KOPT-K1 (cell line): ENCODE results near the gene MYBPHL.

Experiments used
- H3K27ac ChIP-seq: fragments of 200-600 bp; sonication (generic); 2 replicates; pipeline ENCODE4 v1.5.1; 2016; ENCODE audit warnings: antibody characterized with exemption, mild to moderate bottlenecking, low read depth, low read length; ENCODE audit not compliant: poor library complexity, severe bottlenecking
- H3K36me3 ChIP-seq: fragments of 200-600 bp; sonication (generic); 2 replicates; pipeline ENCODE4 v1.5.1; 2017; ENCODE audit warnings: antibody characterized with exemption, mild to moderate bottlenecking, low read length, moderate library complexity; ENCODE audit not compliant: insufficient read depth
- H3K9me3 ChIP-seq: fragments of 200-600 bp; sonication (generic); 2 replicates; pipeline ENCODE4 v1.5.1; 2017; ENCODE audit warnings: antibody characterized with exemption, low read length, mild to moderate bottlenecking; ENCODE audit not compliant: insufficient read depth, poor library complexity, severe bottlenecking

Gene MYBPHL

GRCh38 chr1:109248797-109249629, 57.8 kb downstream of the MYBPHL start, which contains the start of gene CELSR2:
CELSR2 (plus strand) TSS chr1:109249539; CDS start chr1:109250080, 541 bp downstream.
- H3K36me3 ChIP-seq: no peaks in the 10 kb centered on the region
- H3K27ac ChIP-seq: no peak within 1 kb of the TSS
- no peaks in the 10 kb centered on the region for H3K9me3 ChIP-seq

- no peaks in the 10 kb centered on the region for H3K9me3 ChIP-seq
- no peaks in the 10 kb centered on the region for H3K36me3 ChIP-seq
- H3K27ac ChIP-seq: no peak overlapping the region
Observed at GRCh38 chr1:109248444-109248796, 58.4 kb downstream of the MYBPHL start.

GRCh38 chr1:109247401-109248365, 59.1 kb downstream of the MYBPHL start:
- Histone ChIP-seq H3K36me3 (no peaks in the 10 kb centered on the region), H3K9me3 (no peaks in the 10 kb centered on the region)

DNA sequence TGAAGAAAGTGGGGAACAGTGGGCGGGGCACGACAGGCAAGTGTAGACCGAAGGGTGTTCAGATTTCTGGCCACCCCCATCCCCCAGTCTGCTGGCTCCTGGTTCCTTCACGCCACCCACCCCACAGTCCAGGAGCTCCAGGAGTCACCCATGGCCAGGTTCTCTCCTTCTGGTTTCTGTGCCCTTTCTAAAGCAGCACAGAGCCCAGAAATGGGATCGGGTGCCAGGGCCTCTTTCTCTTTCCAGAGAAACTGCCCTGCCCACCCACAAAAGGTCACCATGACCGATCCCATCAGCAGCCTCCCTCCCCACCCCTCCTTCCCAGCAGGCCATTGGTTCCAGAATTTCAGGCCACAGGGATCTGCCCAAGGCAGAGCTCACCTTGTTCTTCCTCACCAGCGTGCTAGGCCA, 60.7 kb downstream of the MYBPHL start:
- H3K27ac ChIP-seq: no peak overlapping the region

More at GRCh38 chr1:109247401-109248365, 59.1 kb downstream of the MYBPHL start:
- H3K27ac ChIP-seq: no peak overlapping the region

GRCh38 chr1:109243860-109244552, 62.8 kb downstream of the MYBPHL start:
- no peak overlapping the region for H3K27ac ChIP-seq
- H3K36me3 ChIP-seq: peaks cover 9% of the 10 kb centered on the region
- no peaks in the 10 kb centered on the region for H3K9me3 ChIP-seq

More for the DNA sequence above, 60.7 kb downstream of the MYBPHL start:
- no peaks in the 10 kb centered on the region for H3K9me3 ChIP-seq
- H3K36me3 ChIP-seq: no peaks in the 10 kb centered on the region

GRCh38 chr1:109243221-109243620, 63.6 kb downstream of the MYBPHL start:
- H3K36me3 ChIP-seq: peaks cover 17% of the 10 kb centered on the region
- no peaks in the 10 kb centered on the region for H3K9me3 ChIP-seq
- H3K27ac ChIP-seq: no peak overlapping the region

GRCh38 chr1:109242387-109242786, 64.4 kb downstream of the MYBPHL start:
- Histone ChIP-seq H3K27ac (no peak overlapping the region), H3K9me3 (no peaks in the 10 kb centered on the region), H3K36me3 (peaks cover 25% of the 10 kb centered on the region)
